ENCODE measurements around the gene CGRRF1.

Gene CGRRF1

DNA sequence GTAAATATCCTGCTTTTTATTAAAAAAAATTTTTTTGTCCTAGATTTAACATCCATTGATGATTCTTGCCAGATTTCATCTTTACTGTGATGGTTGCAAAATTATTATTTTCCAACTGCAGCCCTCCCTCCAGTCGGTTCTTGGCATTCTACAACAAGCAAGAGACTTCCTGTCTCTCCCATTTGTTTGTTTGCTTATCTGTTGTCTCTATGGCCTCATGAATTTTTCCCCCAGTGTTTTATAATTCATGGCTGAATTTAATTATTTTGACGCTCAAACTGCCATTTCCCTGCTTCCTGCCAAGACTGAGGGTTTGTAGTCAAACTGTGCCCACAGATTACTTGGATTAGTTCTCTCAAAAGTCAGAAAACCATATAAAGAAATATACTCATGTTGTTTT is 25.9 kb downstream of the CGRRF1 start:
- no peak overlapping the region for H3K4me3 ChIP-seq (ENCODE audit: low read depth, low read length)
- DNase-seq (ENCODE audit: low read depth) = no peak
- TF ChIP-seq, protein P1, sequence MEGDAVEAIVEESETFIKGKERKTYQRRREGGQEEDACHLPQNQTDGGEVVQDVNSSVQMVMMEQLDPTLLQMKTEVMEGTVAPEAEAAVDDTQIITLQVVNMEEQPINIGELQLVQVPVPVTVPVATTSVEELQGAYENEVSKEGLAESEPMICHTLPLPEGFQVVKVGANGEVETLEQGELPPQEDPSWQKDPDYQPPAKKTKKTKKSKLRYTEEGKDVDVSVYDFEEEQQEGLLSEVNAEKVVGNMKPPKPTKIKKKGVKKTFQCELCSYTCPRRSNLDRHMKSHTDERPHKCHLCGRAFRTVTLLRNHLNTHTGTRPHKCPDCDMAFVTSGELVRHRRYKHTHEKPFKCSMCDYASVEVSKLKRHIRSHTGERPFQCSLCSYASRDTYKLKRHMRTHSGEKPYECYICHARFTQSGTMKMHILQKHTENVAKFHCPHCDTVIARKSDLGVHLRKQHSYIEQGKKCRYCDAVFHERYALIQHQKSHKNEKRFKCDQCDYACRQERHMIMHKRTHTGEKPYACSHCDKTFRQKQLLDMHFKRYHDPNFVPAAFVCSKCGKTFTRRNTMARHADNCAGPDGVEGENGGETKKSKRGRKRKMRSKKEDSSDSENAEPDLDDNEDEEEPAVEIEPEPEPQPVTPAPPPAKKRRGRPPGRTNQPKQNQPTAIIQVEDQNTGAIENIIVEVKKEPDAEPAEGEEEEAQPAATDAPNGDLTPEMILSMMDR (IDR thresholded peaks at IDR 0.05; ENCODE audit: low read depth, low read length, missing control alignments) = no peak

DNA sequence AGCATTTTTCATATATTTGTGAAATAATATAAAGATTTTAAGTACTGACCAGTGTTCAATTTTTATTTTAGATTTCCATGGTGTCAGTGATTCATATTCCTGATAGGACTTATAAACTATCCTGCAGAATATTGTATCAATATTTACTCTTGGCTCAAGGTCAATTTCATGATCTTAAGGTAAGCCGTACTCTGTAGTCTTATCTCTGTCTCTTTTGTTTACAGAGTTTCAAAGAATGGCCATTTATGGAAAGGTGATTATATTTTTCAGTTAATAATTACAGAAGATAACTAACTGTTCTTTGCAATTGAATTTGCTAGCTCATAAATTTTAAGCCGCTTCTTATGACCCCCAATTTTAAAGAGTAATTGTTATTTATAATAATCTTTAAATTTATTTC is 27.9 kb downstream of the CGRRF1 start:
- no peak for DNase-seq (ENCODE audit: low read depth)
- H3K4me3 ChIP-seq (ENCODE audit: low read depth, low read length) = no peak overlapping the region
- TF ChIP-seq, protein P1 (IDR thresholded peaks at IDR 0.05; ENCODE audit: low read depth, low read length, missing control alignments) = no peak

DNA sequence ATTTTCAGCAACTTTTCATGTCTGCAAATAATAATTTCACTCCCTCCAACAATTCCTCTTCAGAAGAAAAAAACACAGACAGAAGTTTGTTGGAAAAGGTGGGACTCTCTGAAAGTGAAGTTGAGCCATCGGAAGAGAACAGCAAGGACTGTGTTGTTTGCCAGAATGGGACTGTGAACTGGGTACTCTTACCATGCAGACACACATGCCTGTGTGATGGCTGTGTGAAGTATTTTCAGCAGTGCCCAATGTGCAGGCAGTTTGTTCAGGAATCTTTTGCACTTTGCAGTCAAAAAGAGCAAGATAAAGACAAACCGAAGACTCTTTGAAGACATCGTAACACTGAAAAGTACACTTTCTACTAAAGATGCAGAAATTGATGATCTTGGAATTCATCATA is 28.3 kb downstream of the CGRRF1 start:
- DNase-seq (ENCODE audit: low read depth) = no peak

DNA sequence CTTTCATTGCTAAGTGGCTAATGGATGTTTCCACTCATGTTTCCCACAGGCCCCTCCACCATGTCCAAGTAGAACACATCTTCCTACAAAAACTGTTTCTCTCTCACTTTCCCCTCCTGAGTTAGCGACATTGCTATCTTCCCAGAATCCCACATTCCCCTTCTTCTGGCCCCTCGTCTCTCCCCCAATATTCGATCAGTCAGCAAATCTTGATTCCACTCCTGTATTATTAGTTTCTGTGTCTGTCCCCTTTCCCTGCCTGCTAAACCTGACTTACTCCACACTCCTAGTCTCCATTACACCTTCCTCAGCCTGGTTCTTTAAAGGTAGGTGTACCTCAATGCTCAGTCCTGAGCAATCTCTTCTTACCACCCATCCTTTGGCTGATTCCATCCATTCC is 37.9 kb downstream of the CGRRF1 start:
- no peak overlapping the region for H3K4me3 ChIP-seq (ENCODE audit: low read depth, low read length)

More for the DNA sequence above, 28.3 kb downstream of the CGRRF1 start:
- no peak overlapping the region for H3K4me3 ChIP-seq (ENCODE audit: low read depth, low read length)
- TF ChIP-seq, protein P1 (IDR thresholded peaks at IDR 0.05; ENCODE audit: low read depth, low read length, missing control alignments) = no peak

DNA sequence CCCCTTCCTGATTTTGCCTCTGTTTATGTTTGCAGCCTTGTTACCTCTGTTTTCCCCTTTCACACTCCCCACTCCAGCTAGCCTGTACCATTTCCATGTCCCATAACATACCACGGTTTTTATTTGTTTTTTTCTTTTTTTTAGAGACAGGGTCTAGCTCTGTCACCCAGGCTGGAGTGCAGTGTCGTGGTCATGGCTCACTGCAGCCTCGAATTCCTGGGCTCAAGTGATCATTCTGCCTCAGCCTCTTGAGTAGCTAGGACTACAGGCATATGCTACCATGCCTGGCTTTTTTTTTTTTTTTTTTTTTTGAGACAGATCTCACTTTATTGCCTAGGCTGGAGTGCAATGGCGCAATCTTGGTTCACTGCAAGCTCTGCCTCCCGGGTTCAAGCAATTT is 38.8 kb downstream of the CGRRF1 start:
- DNase-seq (ENCODE audit: low read depth) = no peak
- no peak overlapping the region for H3K4me3 ChIP-seq (ENCODE audit: low read depth, low read length)

More for the DNA sequence above, 37.9 kb downstream of the CGRRF1 start:
- no peak for DNase-seq (ENCODE audit: low read depth)
- TF ChIP-seq, protein P1 (IDR thresholded peaks at IDR 0.05; ENCODE audit: low read depth, low read length, missing control alignments) = no peak

DNA sequence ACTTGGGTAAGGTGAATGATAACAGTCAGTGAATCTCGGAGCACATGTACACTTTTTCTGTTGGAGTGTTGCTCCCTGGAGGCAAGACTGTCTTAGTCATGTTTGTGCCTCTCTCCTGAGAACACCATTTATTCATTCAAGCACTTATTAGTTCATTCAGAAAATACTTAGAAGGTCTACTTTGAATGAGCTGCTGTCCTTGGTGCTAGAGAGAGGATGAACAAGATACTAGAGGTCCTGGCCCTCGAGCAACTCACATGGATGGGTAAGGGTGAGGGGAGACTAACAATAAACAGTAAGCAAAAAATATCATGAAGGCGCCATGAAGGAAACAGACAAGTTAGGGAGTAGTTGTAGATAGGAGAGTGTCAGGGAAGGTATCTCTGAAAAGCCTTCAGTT is 40.2 kb downstream of the CGRRF1 start:
- no peak for DNase-seq (ENCODE audit: low read depth)
- no peak overlapping the region for H3K4me3 ChIP-seq (ENCODE audit: low read depth, low read length)
- TF ChIP-seq, protein P1 (IDR thresholded peaks at IDR 0.05; ENCODE audit: low read depth, low read length, missing control alignments) = no peak

More for the DNA sequence above, 38.8 kb downstream of the CGRRF1 start:
- TF ChIP-seq, protein P1 (IDR thresholded peaks at IDR 0.05; ENCODE audit: low read depth, low read length, missing control alignments) = no peak

DNA sequence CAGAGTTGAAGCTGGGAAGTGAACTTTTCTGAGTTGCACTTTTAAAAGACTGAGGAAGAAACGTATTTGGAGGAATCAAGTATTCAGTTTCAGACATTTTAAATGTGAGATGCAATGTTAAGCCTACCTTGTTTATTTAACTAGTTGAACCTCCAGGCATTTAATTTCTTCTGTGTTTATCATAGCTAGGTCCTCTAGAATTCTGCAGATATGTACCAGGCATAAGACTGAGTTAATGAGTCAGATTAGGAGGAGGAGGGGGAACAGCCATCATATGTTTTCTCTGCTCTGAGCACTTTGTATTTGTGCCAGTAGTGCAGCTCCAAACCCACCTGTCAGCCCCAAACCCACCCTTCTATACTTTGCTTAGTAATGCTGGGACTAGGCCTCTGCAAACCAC is 40.8 kb downstream of the CGRRF1 start:
- TF ChIP-seq, protein P1 (IDR thresholded peaks at IDR 0.05; ENCODE audit: low read depth, low read length, missing control alignments) = no peak
- H3K4me3 ChIP-seq (ENCODE audit: low read depth, low read length) = no peak overlapping the region
- no peak for DNase-seq (ENCODE audit: low read depth)
